Endothelial cell (in vitro differentiated cells): Measurements from ENCODE around the gene ITGA4. TPM values are rescaled to one million over a fixed set of nuclear protein-coding genes. Genes with fewer than 3 reads are reported as not detected.

ENCODE experiments used
- DNase-seq: peaks from one replicate; pipeline ENCODE4 v3.0.0; 2021; ENCODE audit warnings: low spot score
- H3K27ac Mint-ChIP-seq: one replicate; pipeline ENCODE4 v1.8.0; 2021; ENCODE audit warnings: mixed read lengths, inconsistent platforms; ENCODE audit not compliant: unreplicated experiment
- H3K27me3 Mint-ChIP-seq: one replicate; pipeline ENCODE4 v1.8.0; 2021; ENCODE audit warnings: mild to moderate bottlenecking, moderate library complexity, mixed read lengths, inconsistent platforms; ENCODE audit not compliant: unreplicated experiment
- H3K36me3 Mint-ChIP-seq: one replicate; pipeline ENCODE4 v1.8.0; 2021; ENCODE audit warnings: mild to moderate bottlenecking, low read depth, mixed read lengths, inconsistent platforms; ENCODE audit not compliant: unreplicated experiment
- H3K4me1 Mint-ChIP-seq: one replicate; pipeline ENCODE4 v1.8.0; 2021; ENCODE audit warnings: mild to moderate bottlenecking, mixed read lengths, inconsistent platforms; ENCODE audit not compliant: unreplicated experiment
- H3K4me3 Mint-ChIP-seq: one replicate; pipeline ENCODE4 v1.8.0; 2021; ENCODE audit warnings: mild to moderate bottlenecking, mixed read lengths, inconsistent platforms; ENCODE audit not compliant: unreplicated experiment
- H3K9me3 Mint-ChIP-seq: one replicate; pipeline ENCODE4 v1.8.0; 2021; ENCODE audit warnings: mixed read lengths, inconsistent platforms; ENCODE audit not compliant: unreplicated experiment
- CTCF ChIP-seq: fragments of 200-600 bp; sonication (generic); IDR thresholded peaks from one replicate; pipeline ENCODE4 v1.5.0; 2021; ENCODE audit warnings: antibody characterized with exemption; ENCODE audit not compliant: unreplicated experiment
- total RNA-seq: library from RNA; stranded (reverse); fragmentation: NEBNext Ultra II Directional; extraction: Animal tissue kit (Norgen Biotek cat#: 25700); gene quantifications from one replicate; pipeline ENCODE4 v1.2.1, GENCODE V29; 2021; ENCODE audit not compliant: unreplicated experiment

The ITGA4 gene
- total RNA-seq, 1 donor from 2014 or later, result 5.7 TPM

- TF ChIP-seq CTCF, result no peak
- Mint-ChIP-seq H3K4me1 (no peaks in the 10 kb centered on the region), H3K4me3 (no peak overlapping the region), H3K9me3 (no peaks in the 10 kb centered on the region), H3K27me3 (no peaks in the 10 kb centered on the region), H3K27ac (no peak overlapping the region), H3K36me3 (no peaks in the 10 kb centered on the region)
- no peak for DNase-seq
Observed at GRCh38 chr2:181570059-181570458, 112.9 kb downstream of the ITGA4 start.

GRCh38 chr2:181570833-181571661 is 113.9 kb downstream of the ITGA4 start:
- no peaks in the 10 kb centered on the region for H3K9me3 Mint-ChIP-seq
- no peaks in the 10 kb centered on the region for H3K36me3 Mint-ChIP-seq
- no peaks in the 10 kb centered on the region for H3K4me1 Mint-ChIP-seq
- H3K27me3 Mint-ChIP-seq, result no peaks in the 10 kb centered on the region
- DNase-seq, result no peak
- no peak overlapping the region for H3K4me3 Mint-ChIP-seq
- H3K27ac Mint-ChIP-seq, result no peak overlapping the region
- TF ChIP-seq CTCF, result peak; percentile 65

- no peaks in the 10 kb centered on the region for H3K4me1 Mint-ChIP-seq
- no peaks in the 10 kb centered on the region for H3K36me3 Mint-ChIP-seq
- DNase-seq, result peak; percentile 35
- no peaks in the 10 kb centered on the region for H3K27me3 Mint-ChIP-seq
- H3K4me3 Mint-ChIP-seq, result no peak overlapping the region
- no peaks in the 10 kb centered on the region for H3K9me3 Mint-ChIP-seq
- no peak overlapping the region for H3K27ac Mint-ChIP-seq
- TF ChIP-seq CTCF, result peak; percentile 73
Observed at GRCh38 chr2:181573140-181573736, 116.1 kb downstream of the ITGA4 start.

GRCh38 chr2:181574321-181574720 is 117.1 kb downstream of the ITGA4 start:
- Mint-ChIP-seq H3K27me3 (no peaks in the 10 kb centered on the region), H3K4me1 (no peaks in the 10 kb centered on the region), H3K9me3 (no peaks in the 10 kb centered on the region), H3K36me3 (no peaks in the 10 kb centered on the region), H3K27ac (no peak overlapping the region), H3K4me3 (no peak overlapping the region)
- no peak for TF ChIP-seq CTCF
- no peak for DNase-seq

- H3K27ac Mint-ChIP-seq, result no peak overlapping the region
- H3K4me3 Mint-ChIP-seq, result no peak overlapping the region
- H3K9me3 Mint-ChIP-seq, result no peaks in the 10 kb centered on the region
- H3K27me3 Mint-ChIP-seq, result no peaks in the 10 kb centered on the region
- DNase-seq, result no peak
- H3K36me3 Mint-ChIP-seq, result no peaks in the 10 kb centered on the region
- H3K4me1 Mint-ChIP-seq, result no peaks in the 10 kb centered on the region
- no peak for TF ChIP-seq CTCF
Observed at GRCh38 chr2:181575024-181575649, 118.0 kb downstream of the ITGA4 start.
